ENCODE measurements around the gene RBM20. TPM values are rescaled to one million over a fixed set of nuclear protein-coding genes. Genes with fewer than 3 reads are reported as not detected.

The RBM20 gene
- total RNA-seq, 1 experiment from 2014 or later: 0.17 TPM

- Mint-ChIP-seq H3K4me1 (no peaks in the 10 kb centered on the region), H3K36me3 (ENCODE audit: insufficient read depth in 1 of 3, low read depth in 3 of 3) (no peaks in the 10 kb centered on the region), H3K4me3 (no peak overlapping the region), H3K27me3 (ENCODE audit: low read depth) (peaks cover 3% of the 10 kb centered on the region), H3K9me3 (no peaks in the 10 kb centered on the region), H3K27ac (no peak overlapping the region)
- Histone ChIP-seq H3T11ph (ENCODE audit: low read length) (no peak overlapping the region), H2BK12ac (ENCODE audit: insufficient read length, low read depth, low read length) (no peak overlapping the region), H3K9ac (ENCODE audit: extremely low read depth, insufficient read length, low read length) (no peak overlapping the region), H4K20me1 (ENCODE audit: control insufficient read depth, insufficient read depth, insufficient read length) (no peaks in the 10 kb centered on the region), H3K27me3 (ENCODE audit: insufficient read depth, low read length) (no peaks in the 10 kb centered on the region), H3K9me3 (ENCODE audit: control insufficient read depth, low read depth, low read length) (no peaks in the 10 kb centered on the region), H3K14ac (ENCODE audit: insufficient read depth, low read length) (no peak overlapping the region), H3K4me2 (ENCODE audit: insufficient read depth, insufficient read length, low read length) (no peak overlapping the region), H2BK15ac (ENCODE audit: low read depth, low read length) (no peak overlapping the region), H4K91ac (ENCODE audit: insufficient read length, low read depth, low read length) (no peak overlapping the region), H2BK5ac (ENCODE audit: insufficient read length, low read length) (no peak overlapping the region), H4K8ac (replicated peaks; ENCODE audit: insufficient read length, low read depth, low read length) (no peak overlapping the region), H3K23ac (ENCODE audit: insufficient read length, low read depth, low read length) (no peak overlapping the region), H2AFZ (ENCODE audit: low read length) (no peak overlapping the region), H4K5ac (ENCODE audit: insufficient read length, low read depth, low read length) (no peak overlapping the region), H3K79me2 (ENCODE audit: insufficient read depth, low read length) (no peaks in the 10 kb centered on the region), H3K56ac (ENCODE audit: insufficient read length, low read depth, low read length) (no peak overlapping the region), H3K4ac (ENCODE audit: low read depth, low read length) (no peak overlapping the region), H3K27ac (ENCODE audit: insufficient read length, low read depth, low read length) (no peak overlapping the region), H2BK20ac (ENCODE audit: low read depth, low read length, poor library complexity, severe bottlenecking) (no peak overlapping the region), H3K79me1 (ENCODE audit: insufficient read depth, low read depth, low read length, poor library complexity, severe bottlenecking) (no peaks in the 10 kb centered on the region), H3K23me2 (ENCODE audit: insufficient read length, low read depth, low read length, poor library complexity, severe bottlenecking) (no peaks in the 10 kb centered on the region), H3K4me1 (ENCODE audit: insufficient read depth, low read length) (no peaks in the 10 kb centered on the region), H2BK120ac (ENCODE audit: low read depth, low read length, poor library complexity, severe bottlenecking) (no peak overlapping the region), H3K18ac (ENCODE audit: insufficient read length, low read depth, low read length) (no peak overlapping the region), H2AK5ac (ENCODE audit: insufficient read length, low read length) (no peak overlapping the region)
- WGBS (ENCODE audit: extremely low coverage, insufficient read length, low lambda C conversion rate): no CpG with 5 or more reads among the region's 9 CpGs
- DNase-seq: no peak
- TF ChIP-seq CTCF (conservative IDR thresholded peaks at IDR 0.05): no peak
These were observed 166.5 kb downstream of the RBM20 start for GRCh38 chr10:110810625-110811024.
